Body of pancreas (tissue), 4 donors: Measurements from ENCODE around the gene NHERF2. TPM values are rescaled to one million over a fixed set of nuclear protein-coding genes. Genes with fewer than 3 reads are reported as not detected.

Experiments
- ATAC-seq: fragments of 150-250 bp; one replicate; pipeline ENCODE4 v1.9.1; 2016
- DNase-seq, 4 donors: peaks; one replicate each; pipeline ENCODE4 v3.0.0-alpha.2; 2019
- H3K27ac ChIP-seq, 4 donors: fragments of 200-600 bp; sonication (generic); 1 replicate in 3 of 4; 2 replicates in 1 of 4; pipeline versions ENCODE4 v1.5.1 to v1.6.1; 2016 to 2019; ENCODE audit warnings: mild to moderate bottlenecking in 1 of 4, mixed read lengths in 1 of 4, moderate library complexity in 1 of 4
- H3K27me3 ChIP-seq, 2 donors: fragments of 200-600 bp; sonication (generic); one replicate each; pipeline ENCODE4 v1.6.0; 2016; ENCODE audit warnings: mild to moderate bottlenecking in 1 of 2
- H3K36me3 ChIP-seq, 2 donors: fragments of 200-600 bp; sonication (generic); replicated peaks in 1 of 2; 2 replicates each; pipeline ENCODE4 v1.5.1; 2016; ENCODE audit warnings: low read depth in 2 of 2; ENCODE audit not compliant: insufficient read depth in 1 of 2
- H3K4me1 ChIP-seq: fragments of 200-600 bp; sonication (generic); one replicate; pipeline ENCODE4 v1.6.0; 2016
- H3K4me3 ChIP-seq, 2 donors: fragments of 200-600 bp; sonication (generic); 1 replicate in 1 of 2; 2 replicates in 1 of 2; pipeline ENCODE4 v1.5.1; 2016 to 2019
- H3K9me3 ChIP-seq, 3 donors: fragments of 200-600 bp; sonication (generic); 1 replicate in 2 of 3; 2 replicates in 1 of 3; pipeline ENCODE4 v1.5.1; 2016
- POLR2A ChIP-seq, 3 donors: fragments of 450-650 bp; IDR thresholded peaks; one replicate each; pipeline ENCODE4 v1.6.1; 2016; ENCODE audit warnings: antibody characterized with exemption in 3 of 3, mild to moderate bottlenecking in 2 of 3
- WGBS, 2 donors: methylation state at CpG; one replicate each; pipeline ENCODE4 v1.1.5; 2017; 5-methylcytosine and 5-hydroxymethylcytosine counted together
- intact Hi-C: fragments of 100-400 bp; cut with DNase I; formaldehyde crosslinking; loops from one replicate; pipeline ENCODE4 v1.15.1; 2023
- total RNA-seq, 2 donors: library from RNA; depleted of rRNA; stranded (reverse); fragments of >200 nt; gene quantifications; one replicate each; pipeline ENCODE4 v1.1.0, GENCODE V29; 2016
- TF ChIP-seq, protein P1 (sequence below), 7 experiments: fragments of 450-650 bp in 4 of 7; fragments of 200-600 bp in 3 of 7; sonication (generic) in 3 of 7; IDR thresholded peaks; one replicate each; pipeline ENCODE4 v1.5.1; 2016 to 2019; ENCODE audit warnings: antibody characterized with exemption in 7 of 7

The NHERF2 gene
- total RNA-seq, 2 donors from 2014 or later, result 32.7 to 87.3 TPM

DNA sequence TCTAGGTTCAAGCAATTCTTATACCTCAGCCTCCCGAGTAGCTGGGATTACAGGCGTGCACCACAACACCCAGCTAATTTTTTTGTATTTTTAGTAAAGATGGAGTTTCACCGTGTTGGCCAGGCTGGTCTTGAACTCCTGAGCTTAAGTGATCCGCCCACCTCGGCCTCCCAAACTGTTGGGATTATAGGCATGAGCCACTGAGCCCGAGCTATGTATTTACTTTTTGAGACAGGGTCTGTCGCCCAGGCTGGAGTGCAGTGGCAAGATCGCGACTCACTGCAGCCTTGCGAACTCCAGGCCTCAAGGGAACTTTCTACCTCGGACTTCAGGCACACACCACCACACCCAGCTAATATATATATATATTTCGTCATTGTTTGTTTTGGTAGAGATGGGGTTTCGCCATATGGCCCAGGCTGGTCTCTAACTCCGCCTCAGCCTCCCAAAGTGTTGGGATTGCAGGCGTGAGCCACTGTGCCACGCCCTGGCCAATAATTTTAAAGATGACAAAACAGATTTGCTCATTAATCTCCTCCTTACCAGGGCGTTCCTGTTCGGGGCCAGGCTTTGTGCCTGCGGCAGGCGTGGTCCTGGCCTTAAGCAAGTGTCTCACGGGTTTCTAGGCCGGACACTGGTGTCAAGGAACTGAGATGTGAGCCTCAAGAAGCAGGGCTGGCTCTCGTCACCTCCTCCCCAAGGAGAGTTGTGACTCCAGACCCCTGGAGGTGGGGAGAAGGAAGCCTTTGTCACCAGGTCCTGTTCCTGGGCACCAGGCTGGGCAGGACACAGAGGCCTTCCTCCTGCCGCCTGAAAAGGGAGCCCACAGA is 11.4 kb upstream of the NHERF2 start:
- Histone ChIP-seq H3K27me3 (peaks cover 0 to 5% of the 10 kb centered on the region in 2 donors), H3K27ac (no peak overlapping the region), H3K9me3 (no peaks in the 10 kb centered on the region), H3K4me1 (peaks cover 15% of the 10 kb centered on the region), H3K36me3 (no peaks in the 10 kb centered on the region), H3K4me3 (no peak overlapping the region)
- intact Hi-C loops, result loop anchor here (5.0 kb wide), 1 partner anchor 127 kb away; no protein-coding TSS in a partner anchor
- TF ChIP-seq, protein P1, sequence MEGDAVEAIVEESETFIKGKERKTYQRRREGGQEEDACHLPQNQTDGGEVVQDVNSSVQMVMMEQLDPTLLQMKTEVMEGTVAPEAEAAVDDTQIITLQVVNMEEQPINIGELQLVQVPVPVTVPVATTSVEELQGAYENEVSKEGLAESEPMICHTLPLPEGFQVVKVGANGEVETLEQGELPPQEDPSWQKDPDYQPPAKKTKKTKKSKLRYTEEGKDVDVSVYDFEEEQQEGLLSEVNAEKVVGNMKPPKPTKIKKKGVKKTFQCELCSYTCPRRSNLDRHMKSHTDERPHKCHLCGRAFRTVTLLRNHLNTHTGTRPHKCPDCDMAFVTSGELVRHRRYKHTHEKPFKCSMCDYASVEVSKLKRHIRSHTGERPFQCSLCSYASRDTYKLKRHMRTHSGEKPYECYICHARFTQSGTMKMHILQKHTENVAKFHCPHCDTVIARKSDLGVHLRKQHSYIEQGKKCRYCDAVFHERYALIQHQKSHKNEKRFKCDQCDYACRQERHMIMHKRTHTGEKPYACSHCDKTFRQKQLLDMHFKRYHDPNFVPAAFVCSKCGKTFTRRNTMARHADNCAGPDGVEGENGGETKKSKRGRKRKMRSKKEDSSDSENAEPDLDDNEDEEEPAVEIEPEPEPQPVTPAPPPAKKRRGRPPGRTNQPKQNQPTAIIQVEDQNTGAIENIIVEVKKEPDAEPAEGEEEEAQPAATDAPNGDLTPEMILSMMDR (IDR thresholded peaks at IDR 0.05), result no peak
- no peak for TF ChIP-seq POLR2A (IDR thresholded peaks at IDR 0.05)
- DNase-seq (no peak), ATAC-seq (no peak)
- WGBS, 2 donors, result 79 to 85% methylated on average over 23 to 24 of the region's 24 CpGs

DNA sequence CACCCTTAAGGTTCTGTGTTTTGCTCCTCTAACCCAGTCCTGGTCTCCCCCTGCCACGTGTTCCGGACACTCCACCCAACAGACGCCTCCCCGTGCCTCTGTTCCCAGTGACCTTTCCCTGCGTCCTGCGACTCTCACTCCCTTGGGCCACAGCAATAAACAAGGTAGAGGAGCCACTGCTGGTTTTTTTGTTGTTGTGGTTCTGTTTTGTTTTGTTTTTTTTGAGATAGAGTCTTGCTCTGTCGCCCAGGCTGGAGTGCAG is 10.8 kb upstream of the NHERF2 start:
- WGBS, 2 donors, result 76 to 88% methylated on average over 7 of the region's 7 CpGs
- no peak for TF ChIP-seq POLR2A (IDR thresholded peaks at IDR 0.05)
- TF ChIP-seq, protein P1 (IDR thresholded peaks at IDR 0.05), result no peak
- Histone ChIP-seq H3K36me3 (no peaks in the 10 kb centered on the region), H3K9me3 (no peaks in the 10 kb centered on the region), H3K4me3 (no peak overlapping the region), H3K27ac (no peak overlapping the region), H3K4me1 (peaks cover 15% of the 10 kb centered on the region), H3K27me3 (peaks cover 0 to 9% of the 10 kb centered on the region in 2 donors)
- intact Hi-C loops, result loop anchor here (5.0 kb wide), 1 partner anchor 126 kb away; no protein-coding TSS in a partner anchor
- DNase-seq, result no peak
- no peak for ATAC-seq

DNA sequence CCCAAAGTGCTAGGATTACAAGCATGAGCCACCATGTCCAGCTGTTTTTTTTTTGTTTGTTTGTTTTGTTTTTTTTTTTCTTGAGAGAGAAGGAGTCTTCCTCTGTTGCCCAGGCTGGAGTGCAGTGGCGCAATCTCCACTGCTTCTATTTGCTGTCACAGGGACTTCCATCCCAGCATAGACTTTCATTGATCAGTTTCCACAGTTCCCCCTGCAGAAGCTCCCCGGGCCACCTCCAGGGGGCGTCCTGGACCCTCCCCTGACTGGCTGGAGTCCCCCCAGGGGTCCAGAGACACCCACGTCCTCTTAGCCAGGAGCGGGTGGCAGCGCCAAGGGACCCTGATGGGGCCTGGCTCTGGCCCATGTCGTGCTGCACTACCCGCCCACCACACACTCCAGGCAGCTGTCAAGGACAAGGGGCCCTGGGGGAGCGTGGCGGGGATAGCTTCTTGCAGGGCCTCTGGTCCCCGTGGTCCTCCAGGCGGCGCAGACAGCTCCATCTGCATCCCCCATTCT is 10.2 kb upstream of the NHERF2 start:
- DNase-seq (no peak), ATAC-seq (no peak)
- no peak for TF ChIP-seq POLR2A (IDR thresholded peaks at IDR 0.05)
- TF ChIP-seq, protein P1 (IDR thresholded peaks at IDR 0.05), result no peak
- Histone ChIP-seq H3K9me3 (no peaks in the 10 kb centered on the region), H3K4me3 (no peak overlapping the region), H3K36me3 (no peaks in the 10 kb centered on the region), H3K4me1 (peaks cover 15% of the 10 kb centered on the region), H3K27ac (no peak overlapping the region), H3K27me3 (peaks cover 0 to 10% of the 10 kb centered on the region in 2 donors)
- 40 to 46% methylated on average over 3 to 13 of the region's 13 CpGs for WGBS, 2 donors
- intact Hi-C loops, result loop anchor here (5.0 kb wide), 1 partner anchor 126 kb away; no protein-coding TSS in a partner anchor

DNA sequence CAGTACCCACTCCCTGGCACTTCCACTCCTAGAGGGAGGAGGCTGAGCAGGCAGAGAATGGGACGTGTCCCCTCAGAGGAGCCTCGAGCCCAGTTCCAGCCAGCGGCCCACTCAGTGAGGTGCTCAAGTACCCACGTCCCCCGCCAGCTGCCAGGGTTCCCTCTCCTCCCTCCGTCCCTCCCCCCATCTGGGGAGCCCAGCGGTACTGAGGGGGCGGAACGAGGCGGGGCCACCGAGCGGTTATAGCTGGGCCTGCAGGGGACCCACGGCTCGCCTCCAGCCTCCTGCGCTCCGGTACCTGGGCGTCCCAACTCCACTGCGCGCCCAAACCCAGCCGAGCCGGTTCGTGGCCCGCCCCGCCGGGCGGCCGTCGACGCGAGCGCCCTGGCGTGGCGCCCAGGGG is 7.2 kb upstream of the NHERF2 start, which contains the start of gene NPW:
TSS of gene NPW (plus strand) at position 268 of the 403 bp plus-strand sequence.
- TF ChIP-seq POLR2A (IDR thresholded peaks at IDR 0.05), result no peak
- TF ChIP-seq, protein P1 (IDR thresholded peaks at IDR 0.05), result no peak
- Histone ChIP-seq H3K36me3 (no peaks in the 10 kb centered on the region), H3K4me3 (no peak within 1 kb of the TSS), H3K27me3 (peaks cover 0 to 10% of the 10 kb centered on the region in 2 donors), H3K9me3 (no peaks in the 10 kb centered on the region), H3K27ac (no peak within 1 kb of the TSS), H3K4me1 (peaks cover 32% of the 10 kb centered on the region)
- WGBS, 2 donors, result 2 to 3% methylated on average over 9 to 25 of the region's 33 CpGs
- intact Hi-C loops, result loop anchor here (5.0 kb wide), 1 partner anchor 123 kb away; no protein-coding TSS in a partner anchor
- DNase-seq, result no peak
- ATAC-seq, result no peak
